HG03097 (cell line): ENCODE measurements around the gene CD244.
"Not testable (repeated sequence)": the region's sequence is repeated elsewhere in the genome, so short reads cannot be mapped to it uniquely, and the experiment has no call there.

Source experiments
- ATAC-seq: cut with Tn5 transposase; IDR thresholded peaks from one replicate; pipeline ENCODE4 v1.9.1; 2021; ENCODE audit not compliant: unreplicated experiment, low FRiP score

CD244 gene

GRCh38 chr1:160862203-160863060, at the start of gene CD244:
CD244 (minus strand) TSS chr1:160862887; CDS start chr1:160862677, 210 bp downstream.
- ATAC-seq, result no peak

DNA sequence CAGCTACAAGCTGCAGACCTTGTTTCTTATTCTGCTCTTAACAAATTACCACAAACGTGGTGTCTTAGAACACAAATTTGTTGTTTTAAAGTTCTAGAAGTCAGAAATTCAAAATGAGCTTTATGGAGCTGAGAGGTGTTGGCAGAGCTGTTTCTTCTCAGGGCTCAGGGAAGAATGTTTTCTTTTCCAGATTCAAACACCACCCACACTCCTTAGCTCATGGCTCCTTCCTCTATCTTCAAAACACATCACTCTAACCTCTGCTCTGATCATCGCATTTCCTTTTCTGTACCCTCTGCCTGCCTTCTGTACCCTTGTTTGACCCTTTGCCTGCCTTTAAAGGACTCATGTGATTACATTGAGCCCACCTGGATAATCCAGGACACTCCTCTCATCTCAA, 49.2 kb upstream of the CD244 start:
- ATAC-seq, result no peak

DNA sequence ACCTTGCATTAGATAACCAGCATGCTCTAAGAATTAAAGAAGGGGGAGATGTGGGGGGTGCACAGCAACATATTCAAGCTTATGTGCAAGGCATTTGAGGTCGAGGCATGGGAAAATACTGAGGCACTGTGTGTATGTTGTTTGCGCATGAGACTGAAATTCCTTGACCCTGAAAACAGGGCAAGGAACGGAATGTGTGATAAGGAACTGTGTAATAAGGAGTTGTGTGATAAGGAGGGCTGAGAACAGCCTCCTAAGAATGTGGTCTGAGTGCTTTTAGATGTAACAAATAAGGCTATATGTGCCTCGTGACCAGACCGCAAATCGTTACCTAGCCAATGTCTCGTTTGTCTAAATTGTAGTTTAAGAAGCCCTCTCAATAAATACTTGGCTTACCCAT, 48.8 kb upstream of the CD244 start:
- ATAC-seq, result no peak

DNA sequence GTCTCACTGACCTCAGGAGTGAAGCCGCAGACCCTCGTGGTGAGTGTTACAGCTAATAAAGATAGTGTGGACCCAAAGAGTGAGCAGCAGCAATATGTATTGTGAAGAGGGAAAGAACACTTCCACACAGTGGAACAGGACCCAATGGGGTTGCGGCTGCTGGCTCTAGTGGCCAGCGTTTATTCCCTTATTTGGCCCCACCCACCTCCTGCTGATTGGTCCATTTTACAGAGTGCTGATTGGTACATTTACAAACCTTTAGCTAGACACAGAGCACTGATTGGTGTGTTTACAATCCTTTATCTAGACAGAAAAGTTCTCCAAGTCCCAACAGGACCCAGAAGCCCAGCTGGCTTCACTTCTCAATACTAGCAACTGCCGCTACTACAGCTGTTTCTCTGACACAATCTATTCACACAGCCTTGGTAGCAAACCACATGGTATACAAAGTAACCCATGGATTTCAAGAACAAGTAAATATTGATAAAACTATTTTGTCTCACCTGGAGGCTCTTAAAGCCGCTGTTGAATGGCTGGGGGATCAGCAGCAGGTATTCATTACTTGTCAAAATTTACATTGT, 47.6 kb upstream of the CD244 start:
- ATAC-seq, result no peak

DNA sequence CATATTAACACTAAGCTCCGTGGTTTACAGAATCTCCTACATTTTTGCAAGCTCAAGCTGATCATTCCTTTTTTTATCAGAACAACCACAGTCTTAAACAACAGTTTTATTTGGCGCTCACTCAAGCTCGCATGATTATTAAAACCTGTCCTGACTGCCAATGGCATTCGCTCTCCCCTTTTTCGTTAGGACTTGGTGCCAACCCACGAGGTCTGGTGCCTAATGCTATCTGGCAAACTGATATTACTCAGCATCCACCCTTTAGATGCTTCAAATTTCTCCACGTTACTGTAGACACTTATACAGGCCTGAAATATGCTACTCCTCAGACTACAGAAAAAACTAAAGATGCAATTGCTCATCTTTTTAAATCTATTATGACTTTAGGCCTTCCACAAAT, 45.3 kb upstream of the CD244 start:
- no peak for ATAC-seq

DNA sequence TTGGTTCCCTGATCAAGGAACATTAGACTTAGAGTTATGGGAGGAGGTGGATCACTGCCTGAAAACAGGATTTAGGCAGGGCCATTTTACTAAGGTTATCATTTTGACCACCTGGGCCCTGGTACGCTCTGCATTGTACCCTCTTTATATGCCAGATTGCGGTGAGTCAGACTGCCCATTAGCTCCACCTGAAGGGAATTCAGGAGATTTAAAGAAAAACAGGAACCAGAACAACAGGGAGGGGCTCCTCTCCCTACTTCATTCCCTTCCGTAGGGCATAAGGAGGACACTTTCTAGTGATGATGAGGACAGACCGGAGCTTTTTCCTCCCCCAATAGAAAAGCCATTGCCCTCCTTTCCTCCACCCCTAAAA, 42.9 kb upstream of the CD244 start:
- no peak for ATAC-seq

- ATAC-seq, result no peak
Observed at GRCh38 chr1:160904783-160905616, 42.3 kb upstream of the CD244 start.

DNA sequence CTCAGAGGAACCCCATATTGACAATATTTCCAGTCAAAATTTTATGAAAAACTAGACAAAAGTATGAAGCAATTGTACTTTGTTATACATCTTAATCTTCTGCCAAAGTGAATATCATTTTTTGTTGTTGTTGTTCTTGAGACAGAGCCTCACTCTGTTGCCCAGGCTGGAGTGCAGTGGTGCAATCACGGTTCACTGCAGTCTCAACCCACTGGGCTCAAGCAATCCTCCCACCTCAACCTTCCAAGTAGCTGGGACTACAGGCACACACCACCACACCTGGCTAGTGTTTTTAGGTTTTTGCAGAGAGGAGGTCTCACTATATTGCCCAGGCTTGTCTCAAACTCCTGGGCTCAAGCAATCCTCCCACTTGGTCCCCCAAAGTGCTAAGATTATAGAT, 39.6 kb upstream of the CD244 start:
- ATAC-seq, result not testable (repeated sequence)

- ATAC-seq, result no peak
Observed at GRCh38 chr1:160901768-160902167, 39.1 kb upstream of the CD244 start.

GRCh38 chr1:160900683-160901082, 38.0 kb upstream of the CD244 start:
- ATAC-seq, result not testable (repeated sequence)

DNA sequence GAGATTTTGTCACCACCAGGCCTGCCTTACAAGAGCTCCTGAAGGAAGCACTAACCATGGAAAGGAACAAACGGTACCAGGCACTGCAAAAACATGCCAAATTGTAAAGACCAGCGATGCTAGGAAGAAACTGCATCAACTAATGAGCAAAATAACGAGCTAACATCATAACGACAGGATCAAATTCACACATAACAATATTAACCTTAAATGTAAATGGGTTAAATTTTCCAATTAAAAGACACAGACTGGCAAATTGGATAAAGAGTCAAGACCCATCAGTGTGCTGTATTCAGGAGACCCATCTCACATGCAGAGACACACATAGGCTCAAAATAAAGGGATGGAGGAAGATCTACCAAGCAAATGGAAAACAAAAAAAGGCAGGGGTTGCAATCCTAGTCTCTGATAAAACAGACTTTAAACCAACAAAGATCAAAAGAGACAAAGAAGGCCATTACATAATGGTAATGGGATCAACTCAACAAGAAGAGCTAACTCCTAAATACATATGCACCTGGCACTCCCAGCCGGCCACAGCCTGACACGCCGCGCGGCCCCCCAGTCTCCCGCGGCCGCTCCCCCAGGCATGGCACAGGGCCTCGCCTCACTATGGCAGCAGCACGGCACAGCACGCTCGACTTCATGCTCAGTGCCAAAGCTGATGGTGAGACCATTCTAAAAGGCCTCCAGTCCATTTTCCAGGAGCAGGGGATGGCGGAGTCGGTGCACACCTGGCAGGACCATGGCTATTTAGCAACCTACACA, 31.9 kb upstream of the CD244 start:
- ATAC-seq, result not testable (repeated sequence)

DNA sequence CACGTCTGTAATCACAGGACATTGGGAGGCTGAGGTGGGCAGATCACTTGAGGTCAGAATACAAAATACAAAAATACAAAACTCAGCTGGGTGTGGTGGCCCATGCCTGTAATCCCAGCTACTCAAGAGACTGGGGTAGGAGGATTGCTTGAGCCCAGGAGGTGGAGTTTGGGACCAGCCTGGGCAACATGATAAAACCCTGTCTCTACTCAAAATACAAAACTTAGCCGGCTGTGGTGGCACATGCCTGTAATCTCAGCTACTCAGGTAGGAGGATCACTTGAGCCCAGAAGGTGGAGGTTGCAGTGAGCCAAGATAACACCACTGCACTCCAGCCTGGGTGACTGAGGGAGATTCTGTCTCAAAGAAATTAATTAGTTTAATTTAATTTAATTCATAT, 28.8 kb upstream of the CD244 start:
- no peak for ATAC-seq

DNA sequence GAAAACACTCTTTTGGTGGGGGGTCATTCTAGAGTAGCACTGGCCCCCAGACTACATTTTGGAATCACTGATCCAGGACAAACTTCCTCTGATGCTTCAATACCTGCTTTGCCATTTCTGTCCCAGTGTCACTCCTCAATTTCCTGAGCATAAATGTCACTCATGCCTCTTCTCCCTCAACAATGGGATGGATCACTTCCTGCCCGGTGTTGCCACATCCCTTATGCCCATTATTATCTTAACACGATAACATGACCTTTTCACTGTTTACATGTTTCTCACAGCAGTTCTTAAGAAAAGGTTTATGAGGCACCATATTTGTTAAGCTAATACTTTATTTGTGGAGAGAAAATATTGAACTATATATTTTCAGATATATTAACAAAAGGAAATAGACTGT, 26.2 kb upstream of the CD244 start:
- ATAC-seq, result no peak

DNA sequence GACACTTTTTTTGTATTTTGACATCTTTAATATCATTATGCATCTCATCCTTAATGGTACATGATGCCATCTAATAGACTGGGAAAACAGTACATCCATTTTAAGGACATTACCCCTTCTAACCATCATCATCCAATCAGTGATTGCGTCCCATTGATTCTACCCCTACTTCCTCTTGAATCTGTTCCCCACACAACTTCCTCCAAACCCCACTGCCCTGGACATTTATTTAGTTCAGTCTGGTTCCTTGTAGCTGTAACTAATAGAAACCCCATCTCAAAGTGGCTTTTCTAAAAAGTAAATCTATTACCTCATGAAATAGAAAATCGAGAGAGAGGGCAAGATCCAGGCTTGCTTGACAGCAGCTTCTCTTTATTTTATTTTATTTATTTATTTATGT, 24.4 kb upstream of the CD244 start:
- ATAC-seq, result no peak

GRCh38 chr1:160885042-160885441, 22.4 kb upstream of the CD244 start, which contains the start of gene ITLN1:
ITLN1 (minus strand) TSS chr1:160885180; CDS start chr1:160884877, 303 bp downstream.
- no peak for ATAC-seq

- peak; percentile 54 for ATAC-seq
Observed at GRCh38 chr1:160884579-160884978, 21.9 kb upstream of the CD244 start.

- no peak for ATAC-seq
Observed at GRCh38 chr1:160883581-160884513, 21.2 kb upstream of the CD244 start.

GRCh38 chr1:160882582-160882981, 19.9 kb upstream of the CD244 start:
- no peak for ATAC-seq

DNA sequence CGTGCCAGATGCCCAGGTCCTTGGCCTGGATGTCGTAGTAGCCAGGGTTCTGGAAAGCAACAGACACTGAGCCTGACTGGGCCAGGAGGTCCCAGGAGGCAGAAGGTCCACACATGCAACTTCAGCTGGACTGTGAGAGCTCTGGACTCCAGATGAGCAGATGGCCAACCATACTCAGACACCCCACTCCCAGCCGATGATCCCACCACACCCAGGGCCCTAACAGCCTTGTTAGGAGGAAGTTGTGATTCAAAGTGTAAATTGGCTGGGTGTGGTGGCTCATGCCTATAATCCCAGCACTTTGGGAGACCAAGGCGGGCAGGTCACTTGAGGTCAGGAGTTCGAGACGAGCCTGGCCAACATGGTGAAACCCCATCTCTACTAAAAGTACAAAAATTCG, 18.6 kb upstream of the CD244 start:
- ATAC-seq, result not testable (repeated sequence)
